Adrenal gland (tissue), 5 donors: ENCODE measurements around the gene MAEA.
"Not testable (repeated sequence)": the region's sequence is repeated elsewhere in the genome, so short reads cannot be mapped to it uniquely, and the experiment has no call there.

Source experiments
- CTCF ChIP-seq, 6 experiments: fragments of 450-650 bp in 4 of 6; fragments of 200-600 bp in 2 of 6; sonication (generic) in 1 of 6; IDR thresholded peaks; 1 replicate in 5 of 6; 2 replicates in 1 of 6; pipeline versions ENCODE4 v1.5.1 to v1.8.0; 2016 to 2021; ENCODE audit warnings: antibody characterized with exemption in 6 of 6, mild to moderate bottlenecking in 2 of 6, moderate library complexity in 1 of 6
- POLR2A ChIP-seq, 2 donors: fragments of 450-650 bp; IDR thresholded peaks; one replicate each; pipeline ENCODE4 v1.6.1; 2017; ENCODE audit warnings: antibody characterized with exemption in 2 of 2, mild to moderate bottlenecking in 2 of 2, moderate library complexity in 1 of 2
- donor health status: DM: no; HTN: no; CAD: no.

DNA sequence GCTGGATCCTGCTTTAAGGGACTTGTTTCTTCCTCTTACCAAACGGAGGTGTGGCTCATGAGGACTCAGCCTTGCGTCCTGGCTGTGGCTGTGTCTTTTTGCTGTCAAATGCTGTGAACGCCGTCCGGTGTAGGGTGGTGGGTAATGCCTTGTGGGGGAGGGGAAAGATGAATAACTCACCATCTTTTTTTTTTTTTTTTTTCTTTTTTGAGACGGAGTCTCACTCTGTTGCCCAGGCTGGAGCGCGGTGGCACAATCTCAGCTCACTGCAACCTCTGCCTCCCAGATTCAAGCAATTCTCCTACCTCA, 3.0 kb downstream of the MAEA start:
- TF ChIP-seq CTCF, POLR2A (IDR thresholded peaks at IDR 0.05): not testable (repeated sequence)
